Hematopoietic multipotent progenitor cell treated with erythropoietin and hydrocortisone succinate and interleukin-3 and kit ligand, for 17 days (in vitro differentiated cells): ENCODE data around the gene BOC.
"Not testable (repeated sequence)": the region's sequence is repeated elsewhere in the genome, so short reads cannot be mapped to it uniquely, and the experiment has no call there.

Experiments used
- DNase-seq: peaks from one replicate; pipeline ENCODE4 v3.0.0-alpha.2; 2015; ENCODE audit warnings: low spot score

The BOC gene, protein sequence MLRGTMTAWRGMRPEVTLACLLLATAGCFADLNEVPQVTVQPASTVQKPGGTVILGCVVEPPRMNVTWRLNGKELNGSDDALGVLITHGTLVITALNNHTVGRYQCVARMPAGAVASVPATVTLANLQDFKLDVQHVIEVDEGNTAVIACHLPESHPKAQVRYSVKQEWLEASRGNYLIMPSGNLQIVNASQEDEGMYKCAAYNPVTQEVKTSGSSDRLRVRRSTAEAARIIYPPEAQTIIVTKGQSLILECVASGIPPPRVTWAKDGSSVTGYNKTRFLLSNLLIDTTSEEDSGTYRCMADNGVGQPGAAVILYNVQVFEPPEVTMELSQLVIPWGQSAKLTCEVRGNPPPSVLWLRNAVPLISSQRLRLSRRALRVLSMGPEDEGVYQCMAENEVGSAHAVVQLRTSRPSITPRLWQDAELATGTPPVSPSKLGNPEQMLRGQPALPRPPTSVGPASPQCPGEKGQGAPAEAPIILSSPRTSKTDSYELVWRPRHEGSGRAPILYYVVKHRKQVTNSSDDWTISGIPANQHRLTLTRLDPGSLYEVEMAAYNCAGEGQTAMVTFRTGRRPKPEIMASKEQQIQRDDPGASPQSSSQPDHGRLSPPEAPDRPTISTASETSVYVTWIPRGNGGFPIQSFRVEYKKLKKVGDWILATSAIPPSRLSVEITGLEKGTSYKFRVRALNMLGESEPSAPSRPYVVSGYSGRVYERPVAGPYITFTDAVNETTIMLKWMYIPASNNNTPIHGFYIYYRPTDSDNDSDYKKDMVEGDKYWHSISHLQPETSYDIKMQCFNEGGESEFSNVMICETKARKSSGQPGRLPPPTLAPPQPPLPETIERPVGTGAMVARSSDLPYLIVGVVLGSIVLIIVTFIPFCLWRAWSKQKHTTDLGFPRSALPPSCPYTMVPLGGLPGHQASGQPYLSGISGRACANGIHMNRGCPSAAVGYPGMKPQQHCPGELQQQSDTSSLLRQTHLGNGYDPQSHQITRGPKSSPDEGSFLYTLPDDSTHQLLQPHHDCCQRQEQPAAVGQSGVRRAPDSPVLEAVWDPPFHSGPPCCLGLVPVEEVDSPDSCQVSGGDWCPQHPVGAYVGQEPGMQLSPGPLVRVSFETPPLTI

GRCh38 chr3:113211330-113212149 is at the start of gene BOC:
BOC (plus strand) TSS chr3:113211557; CDS start chr3:113249803, 38,246 bp downstream.
- no peak for DNase-seq

- DNase-seq = no peak
Observed at GRCh38 chr3:113161661-113162060, 49.7 kb upstream of the BOC start.

DNA sequence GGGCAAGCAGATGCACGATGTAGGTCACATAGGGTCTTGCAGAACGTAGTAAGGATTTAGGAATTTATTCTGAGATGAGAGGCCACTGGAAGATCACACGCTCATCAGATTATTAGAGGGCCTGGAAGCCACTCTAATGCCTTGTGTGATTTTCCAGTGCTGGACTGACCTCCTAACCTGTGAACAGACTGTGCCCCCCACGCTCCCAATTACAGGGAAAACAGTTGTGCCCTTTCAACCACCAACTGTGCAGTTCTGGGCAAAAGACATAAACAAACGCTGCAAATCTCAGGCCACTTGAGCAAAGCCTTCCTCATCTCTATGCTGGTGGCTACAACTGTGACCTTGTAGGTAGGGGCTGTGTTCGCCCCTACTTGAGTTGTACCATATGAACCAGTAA is 48.2 kb upstream of the BOC start:
- DNase-seq = no peak

DNA sequence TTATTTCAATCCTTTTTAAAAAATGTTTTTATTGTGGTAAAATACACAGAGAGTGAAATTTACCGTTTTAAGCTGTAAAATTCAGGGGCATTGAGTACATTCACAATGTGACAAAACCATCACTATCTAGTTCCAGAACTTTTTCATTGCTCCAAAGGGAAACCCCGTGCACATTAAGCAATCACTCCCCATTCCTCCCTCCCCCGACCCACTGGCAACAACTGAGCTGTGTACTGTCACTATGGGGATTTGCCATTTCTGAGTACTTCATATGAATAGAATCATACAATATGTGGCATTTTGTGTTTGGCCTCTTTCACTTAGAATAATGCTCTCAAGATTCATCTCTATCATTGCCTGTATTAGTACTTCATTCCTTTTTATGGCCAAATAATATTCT is 45.5 kb upstream of the BOC start:
- no peak for DNase-seq

DNA sequence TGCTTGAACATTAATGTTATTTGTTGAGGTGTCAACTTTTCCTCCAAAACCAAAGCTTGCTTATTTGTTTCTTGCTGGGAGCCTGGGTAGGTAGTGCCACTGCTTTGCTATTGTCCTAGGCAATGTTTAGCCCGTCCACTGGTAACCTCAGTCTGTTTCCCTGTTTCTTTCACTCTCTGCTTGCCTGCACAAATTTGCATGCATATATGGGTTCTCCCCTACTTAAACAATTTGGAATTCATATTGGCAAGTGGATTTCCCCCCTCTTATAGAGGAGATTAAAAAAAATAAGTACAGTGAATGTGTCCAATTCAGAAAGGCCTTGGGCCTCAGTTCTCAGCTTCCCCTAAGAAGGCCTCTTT is 45.0 kb upstream of the BOC start:
- DNase-seq = no peak

DNA sequence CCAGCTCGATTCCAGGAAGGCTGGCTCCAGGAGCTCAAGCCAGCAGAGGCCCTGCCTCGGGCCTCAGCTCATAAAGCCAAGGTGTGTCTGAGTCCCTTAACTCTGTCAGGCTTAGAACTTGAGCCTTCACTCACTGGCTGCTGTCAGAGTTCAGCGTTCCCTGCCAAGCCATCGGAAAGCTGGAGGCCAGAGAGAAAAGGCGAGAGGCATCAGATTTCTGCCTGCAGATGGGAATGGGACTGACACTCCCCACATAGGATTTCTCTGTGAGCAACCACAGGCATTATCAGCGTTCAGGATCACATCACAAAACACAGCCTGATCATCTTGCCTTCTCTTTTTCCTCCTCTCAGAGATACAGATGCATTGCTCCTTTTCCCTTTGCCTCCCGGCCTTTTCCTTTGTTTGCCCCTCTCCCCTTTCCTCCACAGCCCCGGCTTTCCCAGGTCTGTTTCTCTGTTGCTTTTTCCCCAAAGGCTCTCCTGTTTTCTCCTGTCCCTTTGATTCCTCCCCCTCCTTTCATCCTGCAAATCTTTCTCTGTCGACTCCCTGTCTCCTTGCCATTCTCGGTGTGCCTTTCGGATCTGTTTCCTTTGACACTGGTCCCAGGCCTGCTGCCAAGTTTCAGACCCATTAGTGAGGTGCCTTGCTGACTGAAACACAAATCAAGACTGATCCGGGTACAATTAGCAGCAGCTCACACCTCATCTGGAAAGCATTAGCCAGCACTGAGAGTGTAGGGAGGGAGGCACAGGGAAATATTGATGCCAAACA is 44.5 kb upstream of the BOC start:
- no peak for DNase-seq

- DNase-seq = no peak
Observed at GRCh38 chr3:113167825-113168801, 43.2 kb upstream of the BOC start.

GRCh38 chr3:113169891-113170452 is 41.4 kb upstream of the BOC start:
- no peak for DNase-seq

DNA sequence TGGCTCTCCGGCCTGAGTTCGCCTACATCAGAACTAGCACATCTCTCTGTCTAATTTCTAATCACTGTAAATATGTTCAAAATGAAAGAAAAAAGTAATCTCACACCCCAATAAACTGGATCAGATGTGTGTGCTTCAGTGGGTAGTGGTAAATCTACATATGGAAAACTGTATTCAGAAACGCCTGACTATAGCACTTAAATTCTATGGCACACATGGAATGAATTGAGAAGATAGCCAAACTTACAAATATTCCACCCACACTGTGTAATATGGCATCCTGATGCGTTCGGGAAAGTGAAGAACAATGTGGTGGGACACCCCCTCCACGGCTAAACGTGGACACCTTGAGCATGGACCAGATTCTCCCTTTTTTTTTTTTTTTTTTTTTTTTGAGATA is 40.6 kb upstream of the BOC start:
- DNase-seq = no peak

DNA sequence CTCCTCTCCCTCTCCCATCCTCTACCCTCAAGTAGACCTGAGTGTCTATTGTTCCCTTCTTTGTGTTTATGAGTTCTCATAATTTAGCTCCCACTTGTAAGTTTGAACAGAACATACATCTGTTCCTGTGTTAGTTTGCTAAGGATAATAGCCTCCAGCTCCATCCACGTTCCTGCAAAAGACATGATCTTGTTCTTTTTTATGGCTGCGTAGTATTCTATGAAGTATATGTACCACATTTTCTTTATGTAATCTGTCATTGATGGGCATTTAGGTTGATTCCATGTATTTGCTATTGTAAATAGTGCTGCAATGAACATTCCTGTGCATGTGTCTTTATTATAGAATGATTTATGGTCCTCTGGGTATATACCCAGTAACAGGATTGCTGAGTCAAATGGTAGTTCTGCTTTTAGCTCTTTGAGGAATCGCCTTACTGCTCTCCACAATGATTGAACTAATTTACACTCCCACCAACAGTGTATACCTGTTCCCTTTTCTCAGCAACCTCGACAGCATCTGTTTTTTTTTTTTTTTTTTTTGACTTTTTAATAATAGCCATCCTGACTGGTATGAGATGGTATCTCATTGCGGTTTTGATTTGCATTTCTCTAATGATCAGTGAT is 39.6 kb upstream of the BOC start:
- DNase-seq = not testable (repeated sequence)

DNA sequence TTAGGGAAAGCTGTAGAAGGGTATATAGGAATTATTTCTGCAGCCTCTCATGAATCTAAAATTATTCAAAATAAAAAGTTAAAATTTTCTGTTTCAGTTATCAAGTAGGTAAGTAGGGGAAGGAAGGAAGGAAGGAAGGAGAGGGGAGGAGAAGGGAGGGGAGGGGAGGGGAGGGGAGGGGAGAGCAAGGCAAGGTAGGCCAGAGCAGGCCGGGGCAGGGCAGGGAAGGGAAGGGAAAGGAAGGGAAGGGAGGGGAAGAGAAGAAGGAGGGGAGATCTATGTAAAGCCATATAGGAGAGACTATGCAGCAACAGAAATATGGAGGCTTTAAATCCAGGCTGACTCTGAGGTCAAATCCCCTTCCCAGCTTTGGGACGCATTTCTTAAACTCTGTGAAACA is 38.3 kb upstream of the BOC start:
- no peak for DNase-seq

- no peak for DNase-seq
Observed at GRCh38 chr3:113174304-113174703, 37.1 kb upstream of the BOC start.

GRCh38 chr3:113174801-113175485 is 36.4 kb upstream of the BOC start:
- no peak for DNase-seq

GRCh38 chr3:113177526-113177925 is 33.8 kb upstream of the BOC start:
- DNase-seq = no peak

DNA sequence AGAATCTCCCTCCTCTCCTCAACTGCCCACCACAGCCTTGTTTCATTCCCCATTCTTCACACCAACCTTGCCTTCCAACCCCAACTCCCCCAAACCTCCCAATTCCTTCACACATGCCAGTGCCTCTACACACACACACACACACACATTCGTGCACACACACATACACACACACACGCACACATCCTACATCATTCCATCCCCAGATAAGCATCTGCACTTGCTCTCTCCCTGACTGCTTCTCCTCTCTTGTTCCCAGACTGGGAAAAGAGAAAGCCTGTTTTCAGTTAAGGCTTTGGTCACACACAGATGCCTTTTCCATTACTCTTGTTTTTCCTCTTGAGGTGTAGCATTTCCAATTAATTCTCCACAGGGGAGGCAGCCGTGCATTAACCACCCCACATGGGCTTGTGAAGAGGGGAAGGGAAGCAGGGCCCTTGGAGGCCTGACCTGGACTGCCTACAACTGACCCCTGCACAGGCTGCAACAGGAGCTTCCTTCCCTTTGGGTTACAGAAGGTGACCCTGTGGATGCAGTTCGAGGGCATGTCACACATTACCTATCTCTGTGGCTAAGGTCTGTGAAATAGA is 32.0 kb upstream of the BOC start:
- no peak for DNase-seq

- no peak for DNase-seq
Observed at GRCh38 chr3:113183748-113184661, 27.4 kb upstream of the BOC start.
